ENCODE data around the gene G2E3. TPM values are rescaled to one million over a fixed set of nuclear protein-coding genes. Genes with fewer than 3 reads are reported as not detected.
A peak's percentile ranks its signal among the peaks of the same experiment; 100 is the strongest.

The G2E3 gene
- total RNA-seq, 4 donors from 2014 or later = 7.8 to 16.4 (median 9.8) TPM

DNA sequence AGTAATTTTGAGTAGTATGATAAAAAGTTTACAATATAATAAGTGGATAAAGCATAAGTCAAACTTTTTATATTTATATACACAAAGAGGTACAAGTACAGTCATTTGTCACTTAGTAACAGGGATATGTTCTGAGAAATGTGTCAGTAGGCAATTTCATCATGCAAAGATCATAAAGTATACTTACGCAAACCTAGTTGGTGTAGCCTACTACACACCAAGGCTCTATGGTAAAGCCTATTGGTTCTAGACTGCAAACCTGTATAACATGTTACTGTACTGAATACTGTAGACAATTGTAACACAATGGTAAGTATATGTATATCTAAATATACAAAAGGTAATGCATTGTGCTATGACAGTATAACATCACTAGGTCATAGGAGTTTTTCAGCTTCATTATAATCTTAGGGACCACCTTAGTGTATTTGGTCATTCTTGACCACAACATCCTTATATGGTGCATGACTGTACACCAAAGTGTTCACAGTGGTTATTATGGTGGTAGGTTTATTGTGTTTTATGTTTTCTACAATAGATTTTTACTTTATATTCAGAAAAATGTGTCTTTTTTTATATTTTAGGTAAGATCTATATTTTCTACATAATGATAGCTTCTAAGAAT, 48.3 kb downstream of the G2E3 start:
- ATAC-seq (ENCODE audit: low FRiP score) (no peak), DNase-seq (ENCODE audit: low spot score) (no peak)
- TF ChIP-seq, protein P1, sequence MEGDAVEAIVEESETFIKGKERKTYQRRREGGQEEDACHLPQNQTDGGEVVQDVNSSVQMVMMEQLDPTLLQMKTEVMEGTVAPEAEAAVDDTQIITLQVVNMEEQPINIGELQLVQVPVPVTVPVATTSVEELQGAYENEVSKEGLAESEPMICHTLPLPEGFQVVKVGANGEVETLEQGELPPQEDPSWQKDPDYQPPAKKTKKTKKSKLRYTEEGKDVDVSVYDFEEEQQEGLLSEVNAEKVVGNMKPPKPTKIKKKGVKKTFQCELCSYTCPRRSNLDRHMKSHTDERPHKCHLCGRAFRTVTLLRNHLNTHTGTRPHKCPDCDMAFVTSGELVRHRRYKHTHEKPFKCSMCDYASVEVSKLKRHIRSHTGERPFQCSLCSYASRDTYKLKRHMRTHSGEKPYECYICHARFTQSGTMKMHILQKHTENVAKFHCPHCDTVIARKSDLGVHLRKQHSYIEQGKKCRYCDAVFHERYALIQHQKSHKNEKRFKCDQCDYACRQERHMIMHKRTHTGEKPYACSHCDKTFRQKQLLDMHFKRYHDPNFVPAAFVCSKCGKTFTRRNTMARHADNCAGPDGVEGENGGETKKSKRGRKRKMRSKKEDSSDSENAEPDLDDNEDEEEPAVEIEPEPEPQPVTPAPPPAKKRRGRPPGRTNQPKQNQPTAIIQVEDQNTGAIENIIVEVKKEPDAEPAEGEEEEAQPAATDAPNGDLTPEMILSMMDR (IDR thresholded peaks at IDR 0.05) = no peak

DNA sequence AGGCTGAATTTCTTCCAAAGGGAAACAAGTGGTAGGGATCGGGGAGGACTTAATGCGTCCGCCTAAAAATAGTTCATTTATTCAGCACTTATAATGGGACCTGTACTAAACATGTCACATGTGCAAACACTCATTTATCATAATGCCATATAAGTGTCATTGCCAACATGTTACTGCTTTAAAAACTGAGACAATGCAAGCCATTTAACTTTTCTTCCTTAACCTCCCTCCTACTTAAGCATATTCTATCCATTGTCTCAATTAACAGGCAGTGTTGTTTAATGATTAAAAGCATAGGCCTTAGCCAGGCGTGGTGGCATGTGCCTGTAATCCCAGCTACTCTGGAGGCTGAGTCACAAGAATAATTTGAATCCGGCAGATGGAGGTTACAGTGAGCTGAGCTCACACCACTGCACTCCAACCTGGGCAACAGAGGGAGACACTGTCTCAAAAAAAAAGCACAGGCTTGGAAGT, 49.6 kb downstream of the G2E3 start:
- TF ChIP-seq, protein P1 (IDR thresholded peaks at IDR 0.05) = no peak
- ATAC-seq (ENCODE audit: low FRiP score) (no peak), DNase-seq (ENCODE audit: low spot score) (no peak)

DNA sequence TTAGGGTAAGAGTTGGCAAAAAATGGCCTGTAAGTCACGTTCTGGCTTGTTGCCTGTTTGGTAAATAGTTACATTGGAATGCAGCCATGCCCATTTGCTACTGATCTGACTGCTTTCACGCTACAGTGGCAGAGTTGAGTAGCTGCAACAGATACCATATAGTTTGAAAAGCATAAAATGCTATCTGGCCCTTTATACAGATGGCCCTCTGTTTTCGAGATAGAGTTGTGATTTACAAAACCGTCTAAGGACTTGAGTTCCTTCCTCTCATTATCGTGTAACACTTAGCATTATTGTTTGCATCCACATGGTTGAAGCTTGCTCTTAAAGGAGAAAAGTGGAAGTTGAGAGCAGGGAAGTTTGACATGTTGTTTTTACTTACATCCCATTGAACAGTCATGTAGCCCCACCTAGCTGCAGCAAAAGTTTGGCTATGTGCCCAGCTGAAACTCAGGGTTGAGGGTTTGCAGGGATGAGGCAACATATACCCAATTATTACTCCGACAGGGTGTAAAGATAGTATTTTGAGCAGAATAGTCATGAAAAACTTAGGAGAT, 51.9 kb downstream of the G2E3 start:
- DNase-seq (ENCODE audit: low spot score) = no peak
- TF ChIP-seq, protein P1 (IDR thresholded peaks at IDR 0.05) = no peak
- ATAC-seq (ENCODE audit: low FRiP score) = no peak

DNA sequence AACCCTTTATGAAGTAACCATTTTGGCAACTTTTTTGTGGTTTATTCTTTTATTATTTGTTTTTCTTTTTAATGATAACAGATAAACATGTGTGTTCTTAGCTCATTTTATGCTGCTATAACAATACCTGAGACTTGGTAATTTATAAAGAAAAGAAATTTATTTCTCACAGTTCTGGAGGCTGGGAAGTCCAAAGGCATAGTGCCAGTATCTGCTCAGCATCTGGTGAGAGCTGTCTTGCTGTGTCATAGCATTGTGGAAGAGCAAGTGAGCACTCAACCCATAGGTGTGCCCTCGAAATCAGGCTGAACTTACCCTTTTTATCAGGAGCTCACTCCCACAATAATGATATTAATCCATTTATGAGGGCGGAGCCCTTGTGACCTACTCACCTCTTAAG, 55.2 kb downstream of the G2E3 start:
- no peak for DNase-seq (ENCODE audit: low spot score)
- ATAC-seq (ENCODE audit: low FRiP score) = no peak
- TF ChIP-seq, protein P1 (IDR thresholded peaks at IDR 0.05) = no peak

DNA sequence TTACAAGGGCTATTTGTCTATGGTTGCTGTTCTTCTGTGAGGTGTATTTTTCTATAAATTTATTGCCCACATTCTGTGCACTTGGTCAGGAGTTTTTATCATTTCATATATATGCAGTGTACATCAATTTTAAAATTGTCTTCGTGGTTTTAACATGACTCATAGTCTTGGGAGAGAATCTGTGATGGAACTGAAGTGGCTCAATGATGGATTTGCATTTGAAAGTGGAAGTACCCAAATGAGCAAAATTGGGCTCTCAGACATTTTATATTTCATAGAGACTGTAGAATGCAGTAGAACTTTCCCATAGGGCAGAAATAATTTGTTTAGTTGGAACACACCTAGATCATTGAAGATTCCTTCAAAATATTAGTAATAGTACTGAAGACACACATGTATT, 61.2 kb downstream of the G2E3 start:
- DNase-seq (ENCODE audit: low spot score) (no peak), ATAC-seq (ENCODE audit: low FRiP score) (no peak)
- TF ChIP-seq, protein P1 (IDR thresholded peaks at IDR 0.05) = no peak

DNA sequence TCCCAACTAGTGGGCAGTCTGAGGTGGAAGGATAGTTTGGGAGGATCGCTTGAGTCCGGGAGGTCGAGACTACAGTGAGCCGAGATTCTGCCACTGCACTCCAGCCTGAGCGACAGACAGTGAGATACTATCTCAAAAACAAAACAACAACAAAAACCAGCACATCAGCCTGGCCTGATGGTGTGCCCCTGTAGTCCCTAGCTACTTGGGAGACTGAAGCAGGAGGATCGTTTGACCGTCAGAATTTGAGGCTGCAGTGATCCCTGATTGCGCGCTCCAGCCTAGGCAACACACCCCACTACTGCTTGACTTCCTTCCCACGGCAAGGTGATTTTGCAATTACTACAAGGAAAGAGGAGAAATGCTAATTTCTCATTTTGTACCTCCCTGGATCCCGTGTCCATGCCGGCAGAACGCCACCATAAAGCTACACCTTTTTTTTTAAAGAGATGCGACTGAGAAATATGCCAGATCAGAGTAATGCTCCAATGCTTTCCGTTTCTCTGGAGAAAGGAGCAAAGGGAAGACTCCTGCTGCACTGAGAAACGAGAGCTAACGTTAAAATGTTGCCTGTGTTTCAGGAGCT, 62.5 kb downstream of the G2E3 start:
- ATAC-seq (ENCODE audit: low FRiP score) = peak; percentile 30
- TF ChIP-seq, protein P1 (IDR thresholded peaks at IDR 0.05) = no peak
- DNase-seq (ENCODE audit: low spot score) = no peak

Measured in omental fat pad (tissue), 4 donors.